NCI-H1417 treated with DMSO at 0.1 percent for 48 hours (cell line): ENCODE results near the gene APOL3.
"Not testable (repeated sequence)": the region's sequence is repeated elsewhere in the genome, so short reads cannot be mapped to it uniquely, and the experiment has no call there.

Experiments used
- DNase-seq: peaks from one replicate; lab custom pipeline; 2025; lab: John Stamatoyannopoulos, UW

APOL3 gene

DNA sequence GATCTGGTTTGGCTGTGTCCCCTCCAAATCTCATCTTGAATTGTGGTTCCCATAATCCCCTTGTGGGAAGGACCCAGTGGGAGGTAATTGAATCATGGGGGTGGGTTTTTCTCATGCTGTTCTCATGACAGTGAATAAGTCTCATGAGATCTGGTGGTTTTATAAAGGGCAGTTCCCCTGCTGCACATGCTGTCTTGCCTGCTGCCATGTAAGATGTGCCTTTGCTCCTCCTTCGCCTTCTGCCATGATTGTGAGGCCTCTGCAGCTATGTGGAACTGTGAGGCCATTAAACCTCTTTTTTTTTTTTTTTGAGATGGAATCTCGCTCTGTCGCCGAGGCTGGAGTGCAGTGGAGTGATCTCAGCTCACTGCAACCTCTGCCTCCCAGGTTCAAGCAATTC, 59.6 kb downstream of the APOL3 start:
- not testable (repeated sequence) for DNase-seq

DNA sequence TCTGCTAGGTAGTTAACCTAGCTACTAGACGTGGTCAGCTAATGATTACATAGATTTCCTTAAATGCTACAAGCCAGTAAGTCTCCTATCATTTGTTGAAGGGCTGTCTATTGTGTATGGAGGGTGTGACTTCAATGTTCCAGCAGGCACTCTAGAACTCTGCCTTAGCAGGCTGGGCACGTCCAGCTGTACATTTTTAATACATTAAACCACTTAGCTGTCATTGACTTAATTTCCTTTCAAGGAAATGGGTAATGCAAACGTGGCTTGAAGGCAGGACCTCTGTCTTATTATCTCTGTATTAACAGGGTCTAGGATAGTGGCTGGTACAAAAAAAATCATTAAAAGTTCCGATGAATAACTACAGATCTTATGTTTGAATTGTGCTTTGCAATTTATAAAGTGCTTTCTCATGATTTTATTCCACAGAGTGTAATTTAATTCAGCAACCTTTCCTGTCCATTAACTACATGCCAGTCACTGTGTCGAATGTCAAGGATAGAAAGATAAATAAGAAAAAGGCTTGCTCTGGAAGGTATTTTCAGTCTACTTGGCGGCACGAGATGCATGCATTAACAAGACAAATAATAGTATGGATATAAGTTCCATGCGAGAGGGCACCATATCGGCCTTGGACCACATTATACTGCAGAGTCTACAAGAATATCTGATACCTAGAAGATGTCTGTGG, 60.3 kb downstream of the APOL3 start:
- no peak for DNase-seq

DNA sequence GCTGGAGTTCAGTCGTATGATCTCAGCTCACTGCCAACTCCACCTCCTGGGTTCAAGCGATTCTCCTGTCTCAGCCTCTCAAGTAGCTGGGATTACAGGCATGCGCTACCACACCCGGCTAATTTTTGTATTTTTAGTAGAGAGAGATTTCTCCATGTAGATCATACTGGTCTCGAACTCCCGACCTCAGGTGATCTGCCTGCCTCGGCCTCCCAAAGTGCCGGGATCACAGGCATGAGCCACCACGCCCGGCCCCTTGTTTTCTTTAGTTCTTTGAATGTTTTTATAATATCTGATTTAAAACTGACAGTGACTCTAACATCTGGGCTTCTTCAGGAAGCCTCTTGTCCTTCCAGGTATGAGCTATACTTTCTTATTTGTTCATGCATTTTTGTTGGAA, 61.0 kb downstream of the APOL3 start:
- not testable (repeated sequence) for DNase-seq

DNA sequence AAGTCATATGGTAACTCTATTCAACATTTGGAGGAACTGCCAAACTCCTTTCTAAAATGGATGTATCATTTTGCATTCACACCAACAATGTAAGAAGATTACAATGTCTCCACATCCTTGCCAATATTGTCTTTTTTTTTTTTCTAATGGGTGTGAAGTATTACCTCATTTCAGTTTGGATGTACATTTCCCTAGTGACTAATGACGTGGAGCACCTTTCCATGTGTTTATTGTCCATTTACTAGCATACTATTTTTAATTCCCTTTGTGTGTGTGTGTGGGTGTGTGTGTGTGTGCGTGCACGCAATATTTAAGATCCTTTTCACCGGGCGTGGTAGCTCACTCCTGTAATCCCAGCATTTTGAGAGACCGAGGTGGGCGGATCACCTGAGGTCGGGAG, 62.7 kb downstream of the APOL3 start:
- DNase-seq = no peak

DNA sequence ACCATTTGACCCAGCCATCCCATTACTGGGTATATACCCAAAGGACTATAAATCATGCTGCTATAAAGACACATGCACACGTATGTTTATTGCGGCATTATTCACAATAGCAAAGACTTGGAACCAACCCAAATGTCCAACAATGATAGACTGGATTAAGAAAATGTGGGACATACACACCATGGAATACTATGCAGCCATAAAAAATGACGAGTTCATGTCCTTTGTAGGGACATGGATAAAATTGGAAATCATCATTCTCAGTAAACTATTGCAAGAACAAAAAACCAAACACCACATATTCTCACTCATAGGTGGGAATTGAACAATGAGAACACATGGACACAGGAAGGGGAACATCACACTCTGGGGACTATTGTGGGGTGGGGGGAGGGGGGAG, 69.8 kb downstream of the APOL3 start:
- not testable (repeated sequence) for DNase-seq
